ENCODE measurements around the gene NPAS1. TPM values are rescaled to one million over a fixed set of nuclear protein-coding genes. Genes with fewer than 3 reads are reported as not detected.

Gene NPAS1
- total and polyA plus RNA-seq, 2 experiments from 2014 or later: 5.6 to 9.8 TPM

- Histone ChIP-seq H3F3A (replicated peaks; ENCODE audit: low read depth) (peaks cover 4% of the 10 kb centered on the region), H3K79me2 (replicated peaks; ENCODE audit: insufficient read depth) (peaks cover 24% of the 10 kb centered on the region), H3K4me3 (no peak overlapping the region), H3K27ac (ENCODE audit: low read depth) (no peak overlapping the region), H2AFZ (no peak overlapping the region), H3K4me2 (no peak overlapping the region), H3K9me2 (ENCODE audit: insufficient read depth) (no peaks in the 10 kb centered on the region), H3K27me3 (ENCODE audit: insufficient read depth) (no peaks in the 10 kb centered on the region), H3K36me3 (ENCODE audit: insufficient read depth) (peaks cover 8% of the 10 kb centered on the region; the same call in 1 of the 2 replicates), H3K4me1 (ENCODE audit: insufficient read depth) (no peaks in the 10 kb centered on the region), H4K20me1 (replicated peaks; ENCODE audit: insufficient read depth) (peaks cover 43% of the 10 kb centered on the region)
- Mint-ChIP-seq H3K27me3 (ENCODE audit: insufficient read depth, low read depth, poor library complexity) (peaks cover 24% of the 10 kb centered on the region), H3K9me3 (no peaks in the 10 kb centered on the region), H3K36me3 (ENCODE audit: low read depth) (peaks cover 80% of the 10 kb centered on the region), H3K4me1 (no peaks in the 10 kb centered on the region; the same call in 2 of the 3 replicates), H3K4me3 (no peak overlapping the region), H3K27ac (no peak overlapping the region)
- ATAC-seq (no peak), DNase-seq (ENCODE audit: low spot score) (no peak)
- TF ChIP-seq REST (IDR thresholded peaks at IDR 0.05; ENCODE audit: unreplicated experiment) (no peak), EZH2 (IDR thresholded peaks at IDR 0.05; ENCODE audit: low read depth, unreplicated experiment) (no peak), ZNF114 (CRISPR knock-in tag; IDR thresholded peaks at IDR 0.05) (no peak), ZNF462 (CRISPR knock-in tag; IDR thresholded peaks at IDR 0.05) (no peak), EZH2phosphoT487 (IDR thresholded peaks at IDR 0.05; ENCODE audit: unreplicated experiment) (no peak), ZNF331 (CRISPR knock-in tag; IDR thresholded peaks at IDR 0.05; ENCODE audit: low read depth) (no peak), JUNB (IDR thresholded peaks at IDR 0.05; ENCODE audit: unreplicated experiment) (no peak), STAT1 (IDR thresholded peaks at IDR 0.05; ENCODE audit: unreplicated experiment) (no peak)
- TF ChIP-seq, protein P1, sequence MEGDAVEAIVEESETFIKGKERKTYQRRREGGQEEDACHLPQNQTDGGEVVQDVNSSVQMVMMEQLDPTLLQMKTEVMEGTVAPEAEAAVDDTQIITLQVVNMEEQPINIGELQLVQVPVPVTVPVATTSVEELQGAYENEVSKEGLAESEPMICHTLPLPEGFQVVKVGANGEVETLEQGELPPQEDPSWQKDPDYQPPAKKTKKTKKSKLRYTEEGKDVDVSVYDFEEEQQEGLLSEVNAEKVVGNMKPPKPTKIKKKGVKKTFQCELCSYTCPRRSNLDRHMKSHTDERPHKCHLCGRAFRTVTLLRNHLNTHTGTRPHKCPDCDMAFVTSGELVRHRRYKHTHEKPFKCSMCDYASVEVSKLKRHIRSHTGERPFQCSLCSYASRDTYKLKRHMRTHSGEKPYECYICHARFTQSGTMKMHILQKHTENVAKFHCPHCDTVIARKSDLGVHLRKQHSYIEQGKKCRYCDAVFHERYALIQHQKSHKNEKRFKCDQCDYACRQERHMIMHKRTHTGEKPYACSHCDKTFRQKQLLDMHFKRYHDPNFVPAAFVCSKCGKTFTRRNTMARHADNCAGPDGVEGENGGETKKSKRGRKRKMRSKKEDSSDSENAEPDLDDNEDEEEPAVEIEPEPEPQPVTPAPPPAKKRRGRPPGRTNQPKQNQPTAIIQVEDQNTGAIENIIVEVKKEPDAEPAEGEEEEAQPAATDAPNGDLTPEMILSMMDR (conservative IDR thresholded peaks at IDR 0.05; ENCODE audit: low read depth in 2 of 2): no peak
- TF ChIP-seq, protein P2, sequence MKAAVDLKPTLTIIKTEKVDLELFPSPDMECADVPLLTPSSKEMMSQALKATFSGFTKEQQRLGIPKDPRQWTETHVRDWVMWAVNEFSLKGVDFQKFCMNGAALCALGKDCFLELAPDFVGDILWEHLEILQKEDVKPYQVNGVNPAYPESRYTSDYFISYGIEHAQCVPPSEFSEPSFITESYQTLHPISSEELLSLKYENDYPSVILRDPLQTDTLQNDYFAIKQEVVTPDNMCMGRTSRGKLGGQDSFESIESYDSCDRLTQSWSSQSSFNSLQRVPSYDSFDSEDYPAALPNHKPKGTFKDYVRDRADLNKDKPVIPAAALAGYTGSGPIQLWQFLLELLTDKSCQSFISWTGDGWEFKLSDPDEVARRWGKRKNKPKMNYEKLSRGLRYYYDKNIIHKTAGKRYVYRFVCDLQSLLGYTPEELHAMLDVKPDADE (IDR thresholded peaks at IDR 0.05): no peak
Observed at GRCh38 chr19:47074621-47075020, 55.0 kb downstream of the NPAS1 start.

All from GM23338 (cell line).